H1 (cell line): ENCODE results near the gene S100A14. TPM values are rescaled to one million over a fixed set of nuclear protein-coding genes. Genes with fewer than 3 reads are reported as not detected.

Experiments used
- CTCF ChIA-PET: fragments of 300-600 bp; sonication (Branson Sonifier 250); formaldehyde crosslinking; loops from one replicate; lab custom pipeline; 2021; ENCODE audit not compliant: partially characterized antibody; lab: Charles Lee
- POLR2A ChIA-PET: fragments of 300-600 bp; sonication (Branson Sonifier 250); formaldehyde crosslinking; loops from one replicate; lab custom pipeline; 2021; ENCODE audit warnings: inconsistent platforms; ENCODE audit not compliant: partially characterized antibody; lab: Charles Lee
- DNase-seq, 2 experiments: peaks; one replicate each; pipeline versions ENCODE4 v3.0.0 to v3.0.0-alpha.2; 2010 to 2022; ENCODE audit warnings: low spot score in 2 of 2, low read depth in 1 of 2, mixed read lengths in 1 of 2
- FAIRE-seq: peaks from 2 replicates; lab custom pipeline; 2011; peaks lifted over from hg19 to GRCh38; lab: Jason Lieb, UNC
- H2AFZ ChIP-seq: 2 replicates; pipeline ENCODE4 v1.8.1; 2012; ENCODE audit warnings: low read length, inconsistent platforms
- H2AK5ac ChIP-seq: 2 replicates; pipeline ENCODE4 v1.6.1; 2013; ENCODE audit warnings: low read depth, low read length
- H2BK120ac ChIP-seq: replicated peaks from 2 replicates; pipeline ENCODE3; 2013; ENCODE audit warnings: low read depth, low read length, inconsistent platforms
- H2BK12ac ChIP-seq: 2 replicates; pipeline ENCODE4 v1.6.1; 2013; ENCODE audit warnings: low read depth, low read length
- H2BK15ac ChIP-seq: 2 replicates; pipeline ENCODE4 v1.6.1; 2013; ENCODE audit warnings: low read length
- H2BK20ac ChIP-seq: 2 replicates; pipeline ENCODE4 v1.6.1; 2013; ENCODE audit warnings: low read length
- H2BK5ac ChIP-seq: 2 replicates; pipeline ENCODE4 v1.6.1; 2013; ENCODE audit warnings: low read depth, low read length
- H3K14ac ChIP-seq: 2 replicates; pipeline ENCODE4 v1.6.1; 2013; ENCODE audit warnings: inconsistent platforms; ENCODE audit not compliant: insufficient read length
- H3K18ac ChIP-seq: 2 replicates; pipeline ENCODE4 v1.6.1; 2013; ENCODE audit warnings: low read length; ENCODE audit errors: extremely low read depth
- H3K23ac ChIP-seq: 2 replicates; pipeline ENCODE4 v1.6.1; 2013; ENCODE audit warnings: inconsistent platforms; ENCODE audit not compliant: insufficient read length
- H3K23me2 ChIP-seq: 2 replicates; pipeline ENCODE4 v1.6.1; 2013; ENCODE audit warnings: low read depth, low read length
- H3K27ac ChIP-seq: 2 replicates; pipeline ENCODE4 v1.6.1; 2011; ENCODE audit warnings: low read depth, low read length, inconsistent platforms
- H3K27me3 ChIP-seq, 4 experiments: replicated peaks in 1 of 4; 1 replicate in 1 of 4; 2 replicates in 3 of 4; pipeline versions ENCODE4 v1.6.1 to v1.8.1; 2011 to 2013; ENCODE audit warnings: low read length in 3 of 4, mild to moderate bottlenecking in 3 of 4, inconsistent platforms in 2 of 4, mixed read lengths in 2 of 4, moderate library complexity in 1 of 4; ENCODE audit not compliant: control insufficient read depth in 3 of 4, insufficient read depth in 3 of 4; ENCODE audit errors: extremely low read depth in 1 of 4
- H3K36me3 ChIP-seq, 4 experiments: 2 replicates each; pipeline versions ENCODE4 v1.6.1 to v1.8.1; 2011 to 2013; ENCODE audit warnings: mild to moderate bottlenecking in 4 of 4, low read length in 3 of 4, moderate library complexity in 2 of 4, control low read depth in 1 of 4, inconsistent platforms in 1 of 4; ENCODE audit not compliant: insufficient read depth in 4 of 4, control insufficient read depth in 2 of 4
- H3K4ac ChIP-seq: replicated peaks from 2 replicates; pipeline ENCODE3; 2013; ENCODE audit warnings: low read length, low read depth, mixed read lengths, inconsistent platforms; ENCODE audit not compliant: insufficient read length
- H3K4me1 ChIP-seq, 4 experiments: replicated peaks in 1 of 4; 1 replicate in 1 of 4; 2 replicates in 3 of 4; pipeline versions ENCODE4 v1.6.1 to v1.8.1; 2011 to 2013; ENCODE audit warnings: low read length in 3 of 4, inconsistent platforms in 2 of 4, mixed read lengths in 1 of 4; ENCODE audit not compliant: insufficient read depth in 4 of 4, control insufficient read depth in 3 of 4
- H3K4me2 ChIP-seq, 2 experiments: 2 replicates each; pipeline versions ENCODE4 v1.6.1 to v1.8.1; 2011 to 2013; ENCODE audit warnings: low read depth in 2 of 2, low read length in 2 of 2, control low read depth in 1 of 2, inconsistent platforms in 1 of 2, mild to moderate bottlenecking in 1 of 2; ENCODE audit not compliant: insufficient read depth in 1 of 2
- H3K4me3 ChIP-seq, 4 experiments: fragments of 200-600, 300-600 bp in 1 of 4; sonication (generic), shearing (Covaris generic), sonication (Bioruptor Twin) in 1 of 4; 2 replicates each; pipeline versions ENCODE4 v1.5.1 to v1.8.1; 2011 to 2016; ENCODE audit warnings: low read length in 4 of 4, low read depth in 3 of 4, control low read depth in 2 of 4, inconsistent platforms in 2 of 4, mild to moderate bottlenecking in 2 of 4, mixed read lengths in 1 of 4, moderate library complexity in 1 of 4; ENCODE audit not compliant: insufficient read depth in 2 of 4; ENCODE audit errors: extremely low read depth in 1 of 4
- H3K56ac ChIP-seq: replicated peaks from 2 replicates; pipeline ENCODE3; 2013; ENCODE audit warnings: low read depth, mild to moderate bottlenecking, mixed read lengths, low read length, inconsistent platforms; ENCODE audit not compliant: insufficient read length
- H3K79me1 ChIP-seq: 2 replicates; pipeline ENCODE4 v1.6.1; 2013; ENCODE audit warnings: low read depth, low read length, control low read depth
- H3K79me2 ChIP-seq, 2 experiments: 2 replicates each; pipeline versions ENCODE4 v1.6.1 to v1.8.1; 2012 to 2013; ENCODE audit warnings: low read length in 2 of 2, mild to moderate bottlenecking in 2 of 2, inconsistent platforms in 1 of 2; ENCODE audit not compliant: insufficient read depth in 2 of 2, control insufficient read depth in 1 of 2
- H3K9ac ChIP-seq, 4 experiments: replicated peaks in 1 of 4; 1 replicate in 1 of 4; 2 replicates in 3 of 4; pipeline versions ENCODE4 v1.6.1 to v1.8.1; 2011 to 2013; ENCODE audit warnings: low read depth in 3 of 4, low read length in 3 of 4, control low read depth in 2 of 4, mild to moderate bottlenecking in 2 of 4, moderate library complexity in 2 of 4, inconsistent platforms in 1 of 4; ENCODE audit errors: extremely low read depth in 1 of 4
- H3K9me3 ChIP-seq, 2 experiments: 2 replicates each; pipeline versions ENCODE4 v1.6.1 to v1.8.1; 2012 to 2013; ENCODE audit warnings: mild to moderate bottlenecking in 2 of 2, moderate library complexity in 2 of 2, control low read depth in 1 of 2, inconsistent platforms in 1 of 2, low read depth in 1 of 2, low read length in 1 of 2, mixed read lengths in 1 of 2; ENCODE audit not compliant: insufficient read depth in 2 of 2
- H4K20me1 ChIP-seq, 2 experiments: replicated peaks in 1 of 2; 2 replicates each; pipeline versions ENCODE3 to v1.8.1; 2011 to 2013; ENCODE audit warnings: inconsistent platforms in 2 of 2, low read length in 2 of 2, mild to moderate bottlenecking in 1 of 2; ENCODE audit not compliant: insufficient read depth in 2 of 2, control insufficient read depth in 1 of 2
- H4K5ac ChIP-seq: 2 replicates; pipeline ENCODE4 v1.6.1; 2013; ENCODE audit warnings: low read length, low read depth, mixed read lengths, inconsistent platforms; ENCODE audit not compliant: insufficient read length
- H4K8ac ChIP-seq: 2 replicates; pipeline ENCODE4 v1.8.0; 2013; ENCODE audit warnings: mild to moderate bottlenecking, moderate library complexity, low read length, inconsistent platforms; ENCODE audit not compliant: insufficient read depth; ENCODE audit errors: extremely low read depth
- H4K91ac ChIP-seq: replicated peaks from 2 replicates; pipeline ENCODE3; 2013; ENCODE audit warnings: low read length, mixed read lengths, inconsistent platforms; ENCODE audit not compliant: insufficient read length
- CBX5 ChIP-seq: fragments of 300-800, 300-1000 bp; sonication (generic); IDR thresholded peaks from 2 replicates; pipeline ENCODE4 v1.7.1; 2016; ENCODE audit warnings: antibody characterized with exemption, low read length, low read depth
- CHD2 ChIP-seq: IDR thresholded peaks from 2 replicates; pipeline ENCODE4 v1.6.1; 2012; ENCODE audit warnings: low read length, improper control_type of control experiment
- EGR1 ChIP-seq: IDR thresholded peaks from 2 replicates; pipeline ENCODE4 v1.6.1; 2011; ENCODE audit warnings: low read depth, low read length, borderline replicate concordance
- FOSL1 ChIP-seq: IDR thresholded peaks from 2 replicates; pipeline ENCODE4 v1.6.1; 2011; ENCODE audit warnings: mild to moderate bottlenecking, low read depth, low read length, moderate library complexity; ENCODE audit not compliant: insufficient read depth
- JUN ChIP-seq: IDR thresholded peaks from 2 replicates; pipeline ENCODE4 v1.6.1; 2011; ENCODE audit warnings: low read depth, mild to moderate bottlenecking, improper control_type of control experiment, low read length
- JUND ChIP-seq: IDR thresholded peaks from 2 replicates; pipeline ENCODE4 v1.6.1; 2011; ENCODE audit warnings: mild to moderate bottlenecking, improper control_type of control experiment, low read length
- POLR2A ChIP-seq, 2 experiments: IDR thresholded peaks; 1 replicate in 1 of 2; 2 replicates in 1 of 2; pipeline ENCODE4 v1.6.1; 2011; ENCODE audit warnings: low read depth in 2 of 2, low read length in 2 of 2, mild to moderate bottlenecking in 2 of 2; ENCODE audit errors: control extremely low read depth in 1 of 2
- POU5F1 ChIP-seq: IDR thresholded peaks from 2 replicates; pipeline ENCODE4 v1.6.1; 2011; ENCODE audit warnings: low read depth, mild to moderate bottlenecking, low read length, moderate library complexity
- TAF7 ChIP-seq: optimal IDR thresholded peaks from 2 replicates; pipeline ENCODE3; 2011; ENCODE audit warnings: low read depth, mild to moderate bottlenecking, inconsistent platforms, low read length, moderate library complexity, borderline replicate concordance
- TBP ChIP-seq: IDR thresholded peaks from 2 replicates; pipeline ENCODE4 v1.6.1; 2011; ENCODE audit warnings: low read depth, low read length, improper control_type of control experiment
- WGBS, 2 experiments: shearing (Covaris generic) in 1 of 2; methylation state at CpG; one replicate each; pipeline versions ENCODE4 v1.1.6 to v1.1.7; 2013 to 2015; ENCODE audit warnings: low lambda C conversion rate in 2 of 2, mixed read lengths in 2 of 2, inconsistent platforms in 1 of 2, low coverage in 1 of 2, missing lambda C conversion rate in 1 of 2; ENCODE audit not compliant: insufficient replicate concordance in 2 of 2, insufficient coverage in 1 of 2, insufficient read length in 1 of 2; ENCODE audit errors: extremely low coverage in 1 of 2, missing lambda C conversion rate in 1 of 2; 5-methylcytosine and 5-hydroxymethylcytosine counted together
- polyA plus RNA-seq, 7 experiments: library from polyadenylated mRNA; depleted of rRNA in 3 of 7; stranded (reverse) in 5 of 7; unstranded in 2 of 7; fragments of >200 nt in 5 of 7; fragments of 200-250 nt in 2 of 7; gene quantifications; 1 replicate in 5 of 7; 2 replicates in 1 of 7; 4 replicates in 1 of 7; pipeline versions ENCODE4 v1.2.1 to v1.2.3, GENCODE V29; 2011 to 2013; ENCODE audit warnings: missing spikeins in 2 of 7, mixed read lengths in 2 of 7
- total RNA-seq: library from RNA; stranded (reverse); fragmentation: NEBNext Ultra II Directional; extraction: Animal tissue kit (Norgen Biotek cat#: 25700); gene quantifications from 2 replicates; pipeline ENCODE4 v1.2.1, GENCODE V29; 2021

The S100A14 gene
- total and polyA plus RNA-seq, 2 of the 8 experiments (the other 6 are each of a cell fraction or from before 2014, with no cell fraction given), result 1.4 to 5.3 TPM

DNA sequence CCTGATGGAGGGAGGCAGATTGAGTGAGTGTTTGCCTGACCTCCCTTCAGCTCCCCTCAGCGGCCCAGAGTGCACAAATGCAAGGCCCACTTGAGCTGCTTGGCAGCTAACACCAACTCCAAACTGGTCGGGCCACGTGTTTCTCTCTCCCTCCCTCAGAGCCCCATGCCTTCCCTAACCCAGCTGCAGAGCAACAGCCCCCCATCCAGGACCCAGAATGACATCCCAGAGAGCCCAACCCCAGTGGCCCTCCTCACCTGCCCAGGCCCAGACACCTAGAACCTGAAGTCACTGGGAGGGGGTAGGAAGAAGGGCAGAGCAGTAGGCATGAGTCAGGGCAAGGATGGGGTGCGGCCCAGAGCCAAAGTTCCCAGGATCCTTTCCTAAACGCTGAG lies 789 bp upstream of the S100A14 start:
- Histone ChIP-seq H4K91ac (no peak overlapping the region), H3K27me3 (no peaks in the 10 kb centered on the region; a peak in 1 of 7 replicates), H3K79me1 (no peaks in the 10 kb centered on the region), H4K8ac (no peak overlapping the region; the same call in none of the 2 replicates), H3K56ac (no peak overlapping the region), H3K27ac (no peak overlapping the region), H3K36me3 (peaks cover 0 to 6% (median 0%) of the 10 kb centered on the region in 4 experiments; a peak in 4 of 8 replicates), H2BK120ac (no peak overlapping the region), H3K79me2 (no peaks in the 10 kb centered on the region), H3K4ac (no peak overlapping the region), H3K9ac (no peak overlapping the region), H2AK5ac (0 out of 2 replicates have a peak overlapping the region, but pooled peaks have one; percentile 28), H3K14ac (no peak overlapping the region), H2AFZ (no peak overlapping the region), H3K4me3 (no peak overlapping the region), H3K18ac (peak overlapping the region; percentile 15), H2BK12ac (peak overlapping the region; percentile 80; the same call in 1 of the 2 replicates), H2BK15ac (0 out of 2 replicates have a peak overlapping the region, but pooled peaks have one; percentile 67), H2BK20ac (no peak overlapping the region), H3K4me1 (peaks cover 0 to 20% (median 9%) of the 10 kb centered on the region in 4 experiments; a peak in 6 of 7 replicates), H2BK5ac (0 out of 2 replicates have a peak overlapping the region, but pooled peaks have one; percentile 44), H4K5ac (no peak overlapping the region), H3K23me2 (peaks cover 3% of the 10 kb centered on the region), H4K20me1 (no peaks in the 10 kb centered on the region), H3K23ac (no peak overlapping the region), H3K9me3 (no peaks in the 10 kb centered on the region), H3K4me2 (no peak overlapping the region)
- CTCF ChIA-PET, result interaction anchor here (1.1 to 15.9 kb wide), 23 partner anchors 10 to 268 kb away, joined by 3 to 224 read pairs (median 5); partner anchors contain the start of genes PGLYRP4, S100A1, S100A13 and S100A2
- POLR2A ChIA-PET, result interaction anchor here (15.3 kb wide), 1 partner anchor 11 kb away, joined by 261 read pairs; the partner anchor contains the start of genes CHTOP, S100A1 and S100A13
- FAIRE-seq (no peak), DNase-seq (no peak)
- 87% methylated on average over 5 of the region's 5 CpGs; no CpG with 5 or more reads in 1 of the 2 experiments for WGBS, 2 experiments
- TF ChIP-seq EGR1, result no peak
- TF ChIP-seq TAF7, result no peak
- no peak; a peak in 1 of 3 replicates for TF ChIP-seq POLR2A (IDR thresholded peaks at IDR 0.05; ENCODE audit: control extremely low read depth in 1 of 2, low read depth in 2 of 2, low read length in 2 of 2)
- TF ChIP-seq CHD2, result no peak
- no peak for TF ChIP-seq JUND
- no peak for TF ChIP-seq CBX5
- no peak for TF ChIP-seq JUN
- TF ChIP-seq POU5F1, result no peak
- TF ChIP-seq TBP, result no peak
- no peak for TF ChIP-seq FOSL1
